Measurements from ENCODE around the gene RNASE8.

Gene RNASE8

DNA sequence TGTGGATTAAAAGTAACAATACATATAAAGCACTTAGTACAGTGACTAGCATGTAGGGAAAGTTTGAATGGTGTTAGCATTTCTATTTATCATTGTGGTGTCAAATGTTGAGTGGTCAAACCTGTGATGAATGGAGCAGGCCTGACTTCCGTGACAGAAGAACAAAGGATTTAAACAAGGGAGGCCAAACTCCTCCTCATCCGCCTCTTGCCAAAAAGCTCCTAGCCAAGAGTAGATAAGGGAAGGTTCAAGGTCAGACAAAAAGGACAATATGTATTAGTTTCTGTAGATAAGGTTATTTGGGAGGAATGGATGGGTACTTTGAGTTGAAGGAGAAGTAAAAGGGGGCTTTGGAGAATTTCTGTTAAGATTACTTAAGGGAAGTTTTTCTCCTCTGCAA, 9.0 kb upstream of the RNASE8 start:
- no peaks in the 10 kb centered on the region for H3K9me2 ChIP-seq (replicated peaks; ENCODE audit: control insufficient read depth, low read length)
- peaks cover 54% of the 10 kb centered on the region for H3K27me3 ChIP-seq (ENCODE audit: control insufficient read depth, low read length)
- H3K9me3 ChIP-seq (ENCODE audit: control insufficient read depth, insufficient read depth, low read length) = no peaks in the 10 kb centered on the region
- no peaks in the 10 kb centered on the region for H3F3A ChIP-seq (ENCODE audit: control insufficient read depth, insufficient read depth)
- H3K4me3 ChIP-seq (ENCODE audit: low read length) = no peak overlapping the region
- H4K20me1 ChIP-seq (ENCODE audit: control insufficient read depth, insufficient read depth, low read depth, low read length) = no peaks in the 10 kb centered on the region
- no peaks in the 10 kb centered on the region for H3K4me1 ChIP-seq (ENCODE audit: control insufficient read depth, low read length)
- no peaks in the 10 kb centered on the region for H3K79me2 ChIP-seq (ENCODE audit: control insufficient read depth, low read length)
- H3K4me2 ChIP-seq (ENCODE audit: low read length) = no peak overlapping the region
- no peaks in the 10 kb centered on the region for H3K36me3 ChIP-seq (ENCODE audit: control insufficient read depth, low read length)
- no peak overlapping the region for H3K27ac ChIP-seq (ENCODE audit: low read depth, low read length)
- TF ChIP-seq, protein P1, sequence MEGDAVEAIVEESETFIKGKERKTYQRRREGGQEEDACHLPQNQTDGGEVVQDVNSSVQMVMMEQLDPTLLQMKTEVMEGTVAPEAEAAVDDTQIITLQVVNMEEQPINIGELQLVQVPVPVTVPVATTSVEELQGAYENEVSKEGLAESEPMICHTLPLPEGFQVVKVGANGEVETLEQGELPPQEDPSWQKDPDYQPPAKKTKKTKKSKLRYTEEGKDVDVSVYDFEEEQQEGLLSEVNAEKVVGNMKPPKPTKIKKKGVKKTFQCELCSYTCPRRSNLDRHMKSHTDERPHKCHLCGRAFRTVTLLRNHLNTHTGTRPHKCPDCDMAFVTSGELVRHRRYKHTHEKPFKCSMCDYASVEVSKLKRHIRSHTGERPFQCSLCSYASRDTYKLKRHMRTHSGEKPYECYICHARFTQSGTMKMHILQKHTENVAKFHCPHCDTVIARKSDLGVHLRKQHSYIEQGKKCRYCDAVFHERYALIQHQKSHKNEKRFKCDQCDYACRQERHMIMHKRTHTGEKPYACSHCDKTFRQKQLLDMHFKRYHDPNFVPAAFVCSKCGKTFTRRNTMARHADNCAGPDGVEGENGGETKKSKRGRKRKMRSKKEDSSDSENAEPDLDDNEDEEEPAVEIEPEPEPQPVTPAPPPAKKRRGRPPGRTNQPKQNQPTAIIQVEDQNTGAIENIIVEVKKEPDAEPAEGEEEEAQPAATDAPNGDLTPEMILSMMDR (IDR thresholded peaks at IDR 0.05; ENCODE audit: low read depth, low read length, poor library complexity, severe bottlenecking) = no peak
- no peak for TF ChIP-seq EZH2phosphoT487 (IDR thresholded peaks at IDR 0.05; ENCODE audit: borderline replicate concordance, low read length)

DNA sequence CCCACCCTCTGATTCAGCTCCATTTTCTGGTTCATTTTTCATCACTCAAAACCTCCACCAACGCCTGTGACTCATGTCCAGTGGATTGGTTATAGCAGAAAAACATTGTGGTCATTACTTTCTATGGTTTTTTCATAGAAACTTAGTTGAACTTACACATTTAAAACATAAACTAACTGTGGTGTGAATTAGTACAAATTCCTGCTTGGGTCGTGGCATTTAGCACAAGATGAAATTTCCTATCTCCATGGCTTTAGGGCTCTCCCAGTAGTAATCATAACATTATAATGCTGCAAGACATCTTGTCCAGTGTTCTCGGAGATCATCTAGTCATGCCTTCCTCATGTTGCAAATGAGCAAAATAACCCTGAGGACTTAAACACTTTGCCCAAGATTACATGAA, 8.3 kb upstream of the RNASE8 start:
- Histone ChIP-seq H3K27me3 (ENCODE audit: control insufficient read depth, low read length) (peaks cover 49% of the 10 kb centered on the region), H4K20me1 (ENCODE audit: control insufficient read depth, insufficient read depth, low read depth, low read length) (no peaks in the 10 kb centered on the region), H3F3A (ENCODE audit: control insufficient read depth, insufficient read depth) (no peaks in the 10 kb centered on the region), H3K4me1 (ENCODE audit: control insufficient read depth, low read length) (no peaks in the 10 kb centered on the region), H3K27ac (ENCODE audit: low read depth, low read length) (no peak overlapping the region), H3K9me3 (ENCODE audit: control insufficient read depth, insufficient read depth, low read length) (no peaks in the 10 kb centered on the region), H3K79me2 (ENCODE audit: control insufficient read depth, low read length) (no peaks in the 10 kb centered on the region), H3K4me2 (ENCODE audit: low read length) (no peak overlapping the region), H3K4me3 (ENCODE audit: low read length) (no peak overlapping the region), H3K36me3 (ENCODE audit: control insufficient read depth, low read length) (no peaks in the 10 kb centered on the region), H3K9me2 (replicated peaks; ENCODE audit: control insufficient read depth, low read length) (no peaks in the 10 kb centered on the region)
- no peak for TF ChIP-seq EZH2phosphoT487 (IDR thresholded peaks at IDR 0.05; ENCODE audit: borderline replicate concordance, low read length)
- TF ChIP-seq, protein P1 (IDR thresholded peaks at IDR 0.05; ENCODE audit: low read depth, low read length, poor library complexity, severe bottlenecking) = no peak

DNA sequence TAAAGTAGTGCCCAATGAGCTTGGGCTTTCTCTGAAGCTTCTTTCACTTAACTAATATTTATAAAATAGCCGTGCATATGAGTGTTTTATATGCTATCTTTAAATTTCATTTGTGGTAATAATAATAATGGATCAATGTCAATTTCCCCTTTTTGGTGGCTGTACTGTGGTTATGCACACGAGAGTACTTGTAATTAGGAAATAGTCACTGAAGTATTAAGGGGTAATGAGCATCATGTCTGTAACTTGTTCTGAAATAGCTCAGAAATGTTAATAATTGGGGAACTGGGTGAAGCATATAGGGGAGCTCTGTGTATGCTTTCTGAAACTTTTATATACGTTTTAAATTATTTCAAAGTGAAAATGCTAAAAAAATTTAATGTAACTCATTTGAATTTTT, 7.0 kb upstream of the RNASE8 start:
- Histone ChIP-seq H3K9me3 (ENCODE audit: control insufficient read depth, insufficient read depth, low read length) (no peaks in the 10 kb centered on the region), H3K4me3 (ENCODE audit: low read length) (no peak overlapping the region), H3K9me2 (replicated peaks; ENCODE audit: control insufficient read depth, low read length) (no peaks in the 10 kb centered on the region), H3K27me3 (ENCODE audit: control insufficient read depth, low read length) (peaks cover 38% of the 10 kb centered on the region), H3K36me3 (ENCODE audit: control insufficient read depth, low read length) (no peaks in the 10 kb centered on the region), H4K20me1 (ENCODE audit: control insufficient read depth, insufficient read depth, low read depth, low read length) (no peaks in the 10 kb centered on the region), H3K4me1 (ENCODE audit: control insufficient read depth, low read length) (no peaks in the 10 kb centered on the region), H3K27ac (ENCODE audit: low read depth, low read length) (no peak overlapping the region), H3F3A (ENCODE audit: control insufficient read depth, insufficient read depth) (no peaks in the 10 kb centered on the region), H3K79me2 (ENCODE audit: control insufficient read depth, low read length) (no peaks in the 10 kb centered on the region), H3K4me2 (ENCODE audit: low read length) (no peak overlapping the region)
- TF ChIP-seq EZH2phosphoT487 (IDR thresholded peaks at IDR 0.05; ENCODE audit: borderline replicate concordance, low read length) = no peak
- TF ChIP-seq, protein P1 (IDR thresholded peaks at IDR 0.05; ENCODE audit: low read depth, low read length, poor library complexity, severe bottlenecking) = no peak

Measured in DOHH2 (cell line).